ENCODE data around the gene SLX9.

Gene SLX9, protein sequence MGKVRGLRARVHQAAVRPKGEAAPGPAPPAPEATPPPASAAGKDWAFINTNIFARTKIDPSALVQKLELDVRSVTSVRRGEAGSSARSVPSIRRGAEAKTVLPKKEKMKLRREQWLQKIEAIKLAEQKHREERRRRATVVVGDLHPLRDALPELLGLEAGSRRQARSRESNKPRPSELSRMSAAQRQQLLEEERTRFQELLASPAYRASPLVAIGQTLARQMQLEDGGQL

DNA sequence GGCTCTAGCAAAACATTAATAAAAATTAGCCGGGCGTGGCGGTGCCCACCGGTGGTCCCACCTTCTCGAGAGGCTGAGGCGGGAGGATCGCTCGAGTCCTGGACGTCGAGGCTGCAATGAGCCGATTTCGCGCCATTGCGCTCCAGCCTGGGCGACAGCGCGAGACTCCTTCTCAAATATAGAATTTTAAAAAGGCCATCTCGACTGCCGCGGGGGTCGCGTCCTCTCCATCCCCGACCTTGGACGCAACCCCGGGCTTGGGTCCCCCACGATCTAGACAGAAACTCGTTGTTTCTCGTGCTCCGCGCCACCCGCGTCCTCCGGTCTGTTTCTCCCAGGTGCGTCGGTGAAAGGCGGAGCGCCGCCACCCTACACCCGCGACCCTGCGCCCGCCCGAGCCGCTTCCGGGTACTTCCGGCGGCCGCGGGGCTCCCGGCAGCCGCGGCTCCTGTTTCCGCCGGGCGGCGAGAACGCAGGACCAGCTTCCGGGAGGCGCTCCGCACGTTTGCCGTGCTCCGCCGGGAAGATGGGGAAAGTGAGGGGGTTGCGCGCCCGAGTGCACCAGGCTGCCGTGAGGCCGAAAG lies at the start of gene SLX9:
SLX9 (plus strand) TSS at position 498 of the 584 bp plus-strand sequence; CDS start at position 527, 29 bp downstream.
- peak; percentile 46 for DNase-seq (ENCODE audit: low read depth)

DNA sequence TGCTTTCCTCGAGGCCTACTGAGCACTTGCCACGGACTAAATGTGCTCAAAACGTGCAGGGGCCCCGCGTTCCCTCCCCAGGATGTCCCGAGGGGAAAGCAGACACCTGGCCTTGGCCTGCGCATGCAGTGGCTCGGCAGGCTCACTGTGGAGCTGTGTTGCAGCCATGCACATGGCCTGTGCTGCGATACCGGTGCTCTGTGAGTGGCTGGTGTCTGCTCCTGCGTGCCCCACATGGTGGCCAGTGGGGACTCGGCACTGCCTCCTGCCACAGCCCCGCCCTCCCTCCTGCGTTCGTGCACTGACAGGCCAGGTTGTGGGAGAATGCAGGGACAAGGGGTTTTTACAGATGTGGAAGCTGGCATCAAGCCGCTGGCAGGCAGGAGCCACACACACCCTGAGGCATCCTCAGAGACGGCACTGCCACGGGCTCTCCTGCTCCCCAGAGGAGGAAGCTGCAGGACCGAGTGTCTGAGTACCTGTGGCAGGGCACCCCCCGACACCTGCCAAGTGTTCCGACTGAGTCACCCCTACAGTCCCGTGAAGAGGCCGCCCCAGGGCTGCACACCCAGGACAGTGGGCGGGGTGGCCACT lies 49.4 kb upstream of the SLX9 start:
- no peak for DNase-seq (ENCODE audit: low read depth)

DNA sequence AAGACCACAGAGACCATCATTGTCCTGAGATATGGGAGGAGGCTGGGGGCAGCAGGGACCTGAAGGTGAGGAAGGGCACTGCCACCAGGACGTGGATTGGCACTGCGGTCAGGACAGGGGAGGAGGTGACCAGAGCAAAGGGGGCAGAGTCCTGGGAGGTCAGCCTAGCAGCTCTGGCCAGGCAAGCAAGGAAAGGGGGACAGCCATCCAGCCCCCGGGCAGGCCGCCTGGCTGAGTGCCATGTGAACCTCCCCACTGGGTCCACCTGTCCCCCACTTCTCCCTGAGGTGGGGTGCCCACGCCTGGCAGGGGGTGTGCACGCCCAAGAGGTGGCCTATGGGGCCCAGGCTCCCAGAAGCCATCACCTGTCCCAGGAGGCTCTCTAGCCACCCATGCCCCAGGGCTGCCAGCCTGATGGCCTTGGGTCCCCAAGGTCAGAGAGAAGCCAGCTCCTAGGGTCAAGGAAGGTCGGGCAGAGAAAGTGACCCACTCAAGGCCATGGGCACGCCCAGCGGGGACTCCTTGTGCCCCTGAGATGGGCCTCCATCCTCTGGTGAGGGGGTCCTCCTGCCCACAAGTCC lies 48.8 kb upstream of the SLX9 start:
- DNase-seq (ENCODE audit: low read depth): no peak

DNA sequence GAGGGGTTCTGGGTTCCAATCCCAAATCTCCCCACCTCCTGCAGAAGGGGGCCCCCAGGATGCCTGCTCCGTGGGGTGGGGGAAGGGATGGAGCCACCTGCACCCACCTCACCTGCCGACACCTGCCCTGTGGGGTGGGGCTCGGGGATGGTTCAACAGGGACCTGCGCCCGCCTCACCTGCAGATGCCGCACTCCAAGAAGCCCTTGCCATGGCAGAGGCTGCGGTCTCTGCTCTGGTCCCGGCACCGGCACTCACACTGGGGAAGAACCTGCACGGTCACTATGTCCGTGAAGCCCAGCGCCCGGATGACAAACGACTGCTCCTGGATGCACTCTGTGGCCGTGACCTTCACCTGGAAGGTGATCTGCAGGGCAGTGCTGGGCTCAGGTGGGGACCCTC lies 48.2 kb upstream of the SLX9 start:
- DNase-seq (ENCODE audit: low read depth): no peak

DNA sequence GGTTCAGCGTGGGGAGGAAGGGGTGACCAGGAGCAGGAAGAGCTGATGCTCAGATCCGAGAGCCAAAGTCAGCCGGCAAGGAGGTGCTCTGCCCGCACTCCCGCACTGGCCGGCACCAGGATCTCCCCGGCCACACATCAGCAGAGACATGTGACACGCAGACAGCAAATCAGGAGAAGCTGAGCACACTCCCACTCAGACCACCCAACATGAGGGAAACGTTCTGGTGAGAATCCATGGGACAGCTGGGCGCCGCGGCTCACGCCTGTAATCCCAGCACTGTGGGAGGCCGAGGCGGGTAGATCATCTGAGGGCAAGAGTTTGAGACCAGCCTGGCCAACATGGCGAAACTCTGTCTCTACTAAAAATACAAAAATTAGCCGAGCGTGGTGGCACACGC lies 47.7 kb upstream of the SLX9 start:
- DNase-seq (ENCODE audit: low read depth): no peak

DNA sequence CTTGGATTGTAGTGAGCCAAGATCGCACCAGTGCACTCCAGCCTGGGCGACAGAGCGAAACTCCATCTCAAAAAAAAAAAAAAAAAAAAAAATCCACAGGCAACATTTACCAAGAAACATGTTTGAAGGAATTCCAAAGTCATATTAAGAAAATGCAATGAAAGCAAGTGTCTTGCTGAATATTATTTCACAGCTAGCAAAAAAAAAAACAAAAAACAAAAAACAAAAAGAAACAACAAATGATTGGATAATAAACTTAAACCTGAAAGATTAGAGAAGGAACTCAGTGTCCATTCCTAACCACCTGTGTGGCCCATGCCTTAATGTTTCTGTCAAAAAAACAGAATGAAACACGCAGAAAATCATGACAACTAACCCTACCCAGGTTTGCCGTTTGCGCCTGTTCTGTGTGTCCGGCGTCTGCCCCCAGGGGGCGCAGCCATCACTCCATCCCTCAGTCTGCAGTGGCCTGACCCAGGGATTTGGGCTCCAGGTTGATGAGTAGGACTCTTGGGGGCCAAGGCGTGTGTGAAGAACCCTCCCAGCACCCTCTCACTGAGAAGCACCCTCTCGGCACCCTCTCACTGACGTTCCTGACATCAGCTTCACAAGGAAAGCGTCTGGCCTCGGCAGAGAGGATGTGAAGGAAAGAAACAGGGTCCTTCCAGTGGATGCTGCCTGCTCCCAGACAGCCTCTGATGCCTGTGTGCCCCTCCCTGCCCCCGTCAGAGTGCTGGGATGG lies 47.1 kb upstream of the SLX9 start:
- DNase-seq (ENCODE audit: low read depth): peak; percentile 65

DNA sequence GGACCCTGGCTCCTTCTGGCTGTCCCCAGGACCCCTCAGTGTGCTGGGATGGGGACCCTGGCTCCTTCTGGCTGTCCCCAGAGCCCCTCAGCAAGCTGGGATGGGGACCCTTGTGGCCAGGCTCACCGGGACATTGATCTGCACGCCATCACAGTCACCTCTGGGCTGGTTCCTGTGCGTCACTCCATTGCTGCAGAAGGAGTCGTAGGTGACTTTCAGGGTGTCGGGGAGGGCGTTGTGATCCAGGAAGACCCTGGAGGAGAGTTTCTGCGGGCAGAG lies 46.6 kb upstream of the SLX9 start:
- DNase-seq (ENCODE audit: low read depth): no peak

DNA sequence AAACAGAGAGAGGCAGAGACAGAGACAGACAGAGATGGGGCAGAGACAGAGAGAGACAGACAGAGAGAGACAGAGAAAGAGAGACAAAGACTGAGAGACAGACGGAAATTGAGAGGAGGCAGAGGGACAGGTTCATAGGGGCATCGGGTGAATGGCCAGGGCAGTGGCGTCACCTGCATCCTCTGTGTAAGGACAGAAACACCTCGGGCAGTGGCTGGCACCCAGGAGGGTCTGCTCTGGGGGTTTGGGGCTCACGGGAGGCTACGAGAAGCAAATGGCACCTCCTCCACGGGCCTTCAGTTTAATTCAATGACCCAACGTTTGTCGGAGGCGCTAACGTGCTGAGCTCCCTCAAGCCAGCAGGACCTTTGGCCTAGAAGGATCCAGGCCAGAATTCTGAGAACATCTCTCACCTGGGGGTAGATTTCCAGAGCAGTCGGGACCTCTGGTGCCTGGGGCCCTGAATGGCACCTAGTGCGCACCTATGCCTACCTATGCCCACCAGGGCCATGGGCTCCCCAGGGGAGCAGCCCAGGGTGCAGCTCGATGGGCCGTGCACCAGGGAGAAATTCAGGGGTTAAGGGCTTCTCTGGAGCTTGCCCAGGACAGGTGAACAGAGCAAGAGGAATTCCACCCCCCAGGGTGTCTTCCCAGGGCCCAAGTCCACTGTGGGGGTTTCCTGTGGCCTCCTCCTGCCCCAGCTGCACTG lies 45.7 kb upstream of the SLX9 start:
- no peak for DNase-seq (ENCODE audit: low read depth)

DNA sequence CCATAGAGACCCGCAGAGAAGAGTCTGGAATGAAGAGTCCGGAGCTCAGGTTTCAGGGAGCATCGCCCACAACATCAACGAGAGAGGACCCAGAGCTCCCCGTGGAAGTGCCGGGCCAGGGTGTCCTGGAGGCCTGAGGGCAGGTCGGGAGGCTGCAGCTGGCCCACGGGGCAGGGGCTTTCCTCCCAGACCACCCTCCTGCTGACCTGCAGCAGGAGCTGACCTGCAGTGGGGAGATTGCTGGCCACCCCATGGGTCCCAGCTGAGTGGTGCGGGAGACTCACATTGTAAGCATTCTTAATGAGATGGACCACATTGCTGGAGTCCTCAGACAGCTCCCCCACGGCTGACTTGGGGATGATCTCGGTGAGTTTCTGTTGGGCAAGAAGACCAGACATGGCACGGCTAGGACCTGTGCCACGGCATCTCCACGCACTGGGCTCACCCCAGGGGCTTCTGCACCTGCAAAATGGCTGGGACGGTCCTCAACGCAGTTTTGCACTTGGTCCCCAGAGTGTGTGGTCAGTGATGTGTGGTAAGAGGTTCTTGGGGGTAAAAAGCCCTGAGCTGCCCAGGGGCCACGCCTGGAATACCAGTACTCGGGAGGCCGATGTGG lies 45.0 kb upstream of the SLX9 start:
- DNase-seq (ENCODE audit: low read depth): no peak

DNA sequence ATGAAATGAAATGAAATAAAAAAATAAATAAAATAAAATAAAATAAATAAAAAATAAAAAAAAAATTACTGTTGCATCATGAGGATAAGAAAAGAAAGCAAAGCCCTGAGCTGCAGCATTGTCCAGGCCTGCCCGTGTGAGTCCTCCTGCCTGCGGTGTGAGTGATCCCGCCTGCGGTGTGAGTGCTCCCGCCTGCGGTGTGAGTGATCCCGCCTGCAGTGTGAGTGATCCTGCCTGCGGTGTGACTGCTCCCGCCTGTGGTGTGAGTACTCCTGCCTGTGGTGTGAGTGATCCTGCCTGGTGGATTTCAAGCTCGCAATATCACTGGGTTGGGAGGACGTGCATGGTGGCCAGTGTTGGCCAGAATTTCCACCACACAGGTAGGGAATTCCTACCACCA lies 44.0 kb upstream of the SLX9 start:
- no peak for DNase-seq (ENCODE audit: low read depth)

DNA sequence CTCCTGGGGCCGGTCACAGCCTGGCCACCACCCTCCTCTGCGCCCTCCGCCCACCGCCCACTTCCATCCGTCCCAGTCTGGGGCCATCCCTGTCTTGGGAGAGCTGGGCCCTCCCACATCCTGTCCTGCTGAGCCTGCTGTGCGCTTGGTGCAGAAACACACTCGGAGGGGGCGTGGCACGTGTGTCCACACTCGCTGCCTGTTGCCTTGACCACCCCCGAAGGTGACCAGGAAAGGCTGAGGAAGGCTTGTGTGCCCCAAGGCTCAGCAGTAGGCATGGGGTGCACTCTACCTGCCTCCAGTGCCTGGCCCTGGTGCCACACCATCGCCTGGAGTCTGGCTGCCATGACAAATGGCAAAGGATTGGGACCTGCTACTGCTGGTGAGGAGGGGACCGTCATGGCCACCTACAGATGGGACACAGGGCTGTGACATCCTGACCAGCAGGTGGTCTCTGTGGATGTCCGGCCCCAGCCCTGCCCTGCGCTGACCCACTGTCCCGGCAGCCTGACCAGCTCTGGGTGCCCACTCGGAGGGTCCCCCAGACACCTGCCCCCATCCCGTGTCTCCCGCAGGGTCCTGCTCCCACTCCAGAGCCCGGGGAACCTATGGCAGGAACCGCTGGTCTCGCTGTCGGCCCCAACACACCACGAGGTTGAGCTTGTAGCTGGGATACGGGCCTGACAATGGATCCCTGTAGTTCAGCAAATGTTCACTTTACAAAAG lies 43.1 kb upstream of the SLX9 start:
- DNase-seq (ENCODE audit: low read depth): no peak

DNA sequence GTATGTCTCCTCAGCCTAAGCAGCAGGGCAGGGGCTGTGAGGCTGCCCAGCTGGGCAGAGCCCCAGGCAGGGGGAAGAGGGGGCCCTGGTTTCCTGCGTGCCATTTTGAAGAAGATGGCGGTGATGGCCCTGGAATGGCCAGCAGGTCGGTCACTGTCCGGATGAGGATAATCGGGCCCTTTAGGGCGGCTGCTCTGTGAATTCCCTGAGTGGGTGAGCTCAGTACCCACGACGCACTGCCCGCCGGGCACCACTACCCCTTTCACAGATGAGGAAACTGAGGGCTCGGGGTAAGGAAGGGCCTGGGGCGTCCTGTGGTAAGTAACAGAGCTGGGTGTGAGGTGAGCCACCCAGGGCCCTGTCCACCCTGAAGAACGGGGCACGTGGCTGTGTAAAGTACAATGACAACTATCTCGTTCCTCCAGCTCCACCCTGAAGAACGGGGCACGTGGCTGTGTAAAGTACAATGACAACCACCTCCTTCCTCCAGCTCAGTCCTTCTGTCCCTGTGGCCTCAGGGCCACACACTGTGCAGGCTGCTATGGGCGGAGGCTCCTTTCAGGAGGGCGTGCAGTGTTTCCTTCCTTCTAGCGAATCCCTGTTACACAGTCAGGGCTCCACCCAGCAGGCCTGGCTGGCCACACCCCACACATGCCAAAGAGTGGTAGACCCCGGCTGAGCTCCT lies 42.4 kb upstream of the SLX9 start:
- DNase-seq (ENCODE audit: low read depth): no peak

DNA sequence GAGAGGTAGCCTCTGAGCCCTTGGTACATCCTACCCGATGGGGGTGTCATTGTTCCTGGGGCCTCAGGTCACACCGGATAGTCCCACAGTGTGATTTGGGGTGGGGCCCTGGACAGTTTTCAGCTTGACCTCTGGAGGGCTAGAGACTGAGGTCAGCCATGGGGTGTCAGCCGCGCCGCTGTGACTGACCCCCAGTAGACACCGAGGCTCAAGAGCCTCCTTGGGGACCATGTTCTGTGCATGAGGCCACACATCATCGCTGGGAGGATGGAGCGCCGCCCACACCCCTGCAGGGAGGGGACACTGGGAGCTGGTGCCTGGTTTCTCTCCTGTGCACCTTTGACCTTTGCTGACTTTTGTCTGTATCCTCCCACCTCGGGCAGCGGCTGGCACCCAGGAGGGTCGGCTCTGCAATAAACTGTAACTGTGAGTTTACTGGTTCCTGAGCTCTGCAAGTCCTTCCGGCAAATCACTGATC lies 41.8 kb upstream of the SLX9 start:
- DNase-seq (ENCODE audit: low read depth): no peak

DNA sequence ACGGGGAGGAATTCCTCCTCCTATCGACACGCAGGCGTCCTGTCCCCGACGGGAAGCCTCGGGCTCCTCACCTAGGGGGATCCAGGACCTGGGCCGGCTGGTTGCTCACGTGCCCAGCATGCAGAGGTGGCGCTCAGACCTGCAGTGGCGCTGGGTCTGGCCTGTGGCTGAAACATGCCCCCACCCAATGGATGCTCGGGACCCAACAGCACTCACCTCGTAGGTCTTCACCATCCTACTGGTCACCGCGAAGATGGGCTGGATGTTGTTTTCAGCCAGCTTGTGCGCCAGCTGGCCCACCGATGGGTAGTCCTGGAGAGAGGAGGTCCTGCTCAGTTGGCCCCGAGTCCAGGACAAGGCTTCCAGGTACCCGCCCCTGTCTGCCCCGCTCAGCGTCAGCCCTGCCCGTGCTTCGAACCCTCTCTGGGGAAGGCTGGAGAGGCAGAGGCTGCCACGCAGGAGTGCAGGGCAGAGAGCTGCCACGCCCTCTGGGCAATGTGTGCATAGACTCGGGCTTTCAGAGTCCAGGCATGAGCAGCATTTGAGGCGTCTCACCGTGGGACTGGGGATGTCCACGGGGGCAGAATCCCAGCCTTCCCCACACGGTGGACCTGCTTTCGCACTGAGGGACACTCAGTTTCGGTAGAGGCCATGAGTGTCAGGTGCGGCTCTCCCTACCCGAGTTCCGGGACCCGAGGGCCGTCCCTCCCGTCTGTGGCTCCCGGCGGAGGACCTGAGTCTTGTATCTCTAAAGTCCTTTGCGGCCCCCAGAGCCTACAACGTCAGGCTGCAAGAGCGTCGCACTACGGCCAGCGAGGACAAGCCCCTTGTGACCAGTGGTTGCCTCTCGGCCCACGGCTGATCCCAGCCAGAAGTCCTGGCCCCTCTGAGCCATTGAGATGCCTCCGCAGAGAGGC lies 40.7 kb upstream of the SLX9 start:
- DNase-seq (ENCODE audit: low read depth): no peak

DNA sequence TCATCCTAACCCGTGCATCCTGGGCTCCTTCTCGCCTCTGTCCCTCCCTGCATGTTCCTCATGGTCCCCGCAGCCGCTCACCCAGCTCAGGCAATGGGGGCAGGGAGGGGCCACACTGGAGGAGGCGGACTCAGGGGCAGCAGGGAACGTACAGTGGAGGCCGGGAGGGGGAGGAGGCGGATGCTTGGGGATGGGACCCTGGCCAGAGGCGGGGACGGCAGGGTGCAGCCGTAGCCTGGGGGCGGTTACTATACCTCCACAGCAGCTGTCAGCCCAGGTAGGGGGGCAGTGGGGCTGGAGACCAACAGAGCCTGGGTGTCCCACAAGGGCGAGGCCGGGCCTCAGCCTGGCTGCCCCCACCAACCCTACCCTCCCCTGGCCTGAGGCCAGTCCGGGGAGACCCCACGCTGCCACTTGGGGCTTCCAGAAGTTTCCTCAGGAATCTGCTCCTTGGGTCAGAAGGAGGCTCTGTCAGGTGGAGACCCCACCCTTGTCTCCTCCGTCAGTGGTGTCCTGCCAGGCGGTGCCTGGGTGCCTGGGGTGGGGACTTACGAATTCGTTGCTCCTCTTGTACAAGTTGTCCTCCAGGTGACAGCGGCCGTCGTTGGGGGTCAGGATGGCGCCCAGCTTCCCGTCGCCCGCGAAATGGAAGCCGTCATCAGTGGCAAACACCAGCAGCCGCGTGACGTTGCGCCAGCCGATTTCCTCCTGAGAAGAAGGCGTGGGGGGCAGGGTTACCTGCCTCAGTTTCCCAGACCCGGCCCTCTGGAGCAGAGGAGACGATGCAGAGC lies 39.9 kb upstream of the SLX9 start:
- no peak for DNase-seq (ENCODE audit: low read depth)

DNA sequence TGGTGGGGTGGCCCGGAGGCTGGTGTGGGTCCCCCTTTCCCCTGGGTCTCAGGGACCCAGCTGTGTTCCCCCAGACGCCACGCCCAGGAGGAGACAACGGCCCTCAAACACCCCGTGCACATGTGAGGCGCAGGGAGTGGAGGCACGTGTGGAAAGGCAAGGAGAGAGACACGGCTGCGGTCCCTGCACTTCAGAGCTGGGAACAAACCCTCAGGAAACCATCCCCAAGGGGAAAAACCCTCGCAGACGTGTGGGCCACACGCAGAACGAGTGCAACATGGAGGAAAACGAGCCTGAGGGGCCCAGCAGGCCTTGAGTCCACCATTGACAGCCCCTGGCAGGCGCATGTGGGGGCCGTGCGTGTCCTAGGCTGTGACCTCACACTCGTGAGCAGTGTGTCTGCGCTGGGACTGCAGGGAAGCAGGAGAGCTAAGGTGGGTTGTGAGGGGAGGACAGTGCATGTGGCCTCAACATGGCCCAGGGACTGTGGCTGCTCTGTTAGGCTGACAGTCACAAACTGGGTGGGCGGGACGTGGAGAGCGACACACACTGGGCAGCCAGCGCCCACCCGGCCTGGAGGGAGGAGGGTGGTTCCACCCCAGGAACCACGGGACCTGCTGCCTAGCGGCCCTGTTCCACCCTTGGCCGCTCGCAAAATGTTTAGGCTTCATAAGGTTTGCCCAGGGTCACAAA lies 39.1 kb upstream of the SLX9 start:
- no peak for DNase-seq (ENCODE audit: low read depth)

DNA sequence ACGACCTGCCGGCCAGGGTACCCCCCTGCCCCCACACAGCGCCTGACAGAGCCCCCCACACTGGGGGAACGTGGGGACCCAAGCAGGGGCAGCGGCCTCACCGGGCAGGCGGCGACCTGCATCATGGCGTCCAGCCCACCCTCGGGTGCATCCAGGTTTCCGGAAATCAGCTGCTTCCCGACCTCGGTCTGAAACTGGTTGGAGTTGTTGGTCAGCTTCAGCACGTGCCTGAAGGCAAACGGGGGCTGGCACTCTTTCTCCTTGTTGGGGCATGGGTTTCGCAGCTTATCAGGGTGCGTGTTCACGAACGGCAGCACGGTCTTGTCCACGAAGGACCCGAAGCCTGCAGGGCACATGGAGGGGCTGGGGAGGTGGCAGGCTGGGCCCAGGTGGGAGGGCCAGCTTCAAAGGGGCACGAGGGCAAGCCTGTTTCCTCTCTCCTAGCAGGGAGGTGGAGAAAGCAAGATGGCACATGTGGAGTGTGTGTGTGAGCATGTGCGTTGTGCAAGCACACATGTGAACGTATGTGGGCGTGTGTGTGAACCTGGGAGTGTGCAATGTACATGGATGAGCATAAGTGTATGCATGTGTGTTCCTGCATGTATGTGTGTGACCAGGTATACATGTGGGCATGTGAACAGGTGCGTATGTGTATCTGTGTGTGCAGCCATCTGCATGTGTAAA lies 38.3 kb upstream of the SLX9 start:
- DNase-seq (ENCODE audit: low read depth): no peak

Data from stimulated activated CD8-positive, alpha-beta memory T cell treated with anti-CD3 and anti-CD28 coated beads, Interleukin-15, amount 100 ng/mL, for 1 hour (primary cell).